ENCODE data around the gene TIMM10.

Gene TIMM10

DNA sequence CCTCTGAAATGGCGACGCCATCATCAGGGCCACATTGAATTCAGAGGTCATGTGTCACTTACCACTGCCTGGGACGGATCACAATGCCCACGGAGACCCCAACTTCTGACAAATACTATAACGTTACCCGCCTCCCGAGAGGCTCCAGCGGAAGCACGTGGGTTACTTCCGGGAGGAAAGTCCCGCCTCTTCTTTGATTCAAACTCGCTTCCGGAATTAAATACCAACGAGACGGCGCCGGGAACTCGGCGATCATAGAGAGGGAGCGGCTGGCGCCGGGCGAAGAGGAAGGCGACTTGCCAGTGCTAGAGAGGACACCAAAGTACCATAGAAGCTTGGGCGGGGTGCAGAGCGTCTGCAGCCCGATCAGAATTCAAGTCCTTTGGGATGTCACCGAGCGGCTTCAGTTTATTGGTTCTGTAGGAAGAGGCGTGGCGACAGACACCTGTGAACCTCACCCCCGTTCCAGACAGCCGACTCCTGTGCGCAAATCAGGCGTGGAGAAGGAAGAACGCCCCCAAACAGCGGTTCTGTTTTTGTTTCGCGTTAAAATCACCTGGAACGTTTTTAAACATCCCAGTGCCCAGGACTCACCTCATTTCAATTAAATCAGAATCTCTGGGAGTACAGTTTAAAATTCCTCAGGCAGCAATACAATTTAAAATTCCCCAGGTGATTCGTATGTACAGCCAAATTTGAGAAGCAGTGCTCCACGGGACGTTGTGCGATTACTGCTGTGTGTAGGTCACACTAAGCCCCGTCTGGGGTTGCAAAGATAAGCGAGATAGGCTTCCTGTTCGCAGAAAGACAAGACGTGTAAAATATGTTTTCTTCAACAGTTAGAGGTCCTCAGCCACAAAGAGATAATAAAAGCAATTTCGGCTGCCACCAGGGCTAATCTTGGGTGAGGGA, at the start of gene TIMM10:
TIMM10 (minus strand) TSS at position 159 of the 912 bp plus-strand sequence. CDS start 565 bp downstream, outside the sequence.
- peak; percentile 99 for DNase-seq

- DNase-seq = no peak
These were observed 43.5 kb upstream of the TIMM10 start for GRCh38 chr11:57574061-57574460.

DNA sequence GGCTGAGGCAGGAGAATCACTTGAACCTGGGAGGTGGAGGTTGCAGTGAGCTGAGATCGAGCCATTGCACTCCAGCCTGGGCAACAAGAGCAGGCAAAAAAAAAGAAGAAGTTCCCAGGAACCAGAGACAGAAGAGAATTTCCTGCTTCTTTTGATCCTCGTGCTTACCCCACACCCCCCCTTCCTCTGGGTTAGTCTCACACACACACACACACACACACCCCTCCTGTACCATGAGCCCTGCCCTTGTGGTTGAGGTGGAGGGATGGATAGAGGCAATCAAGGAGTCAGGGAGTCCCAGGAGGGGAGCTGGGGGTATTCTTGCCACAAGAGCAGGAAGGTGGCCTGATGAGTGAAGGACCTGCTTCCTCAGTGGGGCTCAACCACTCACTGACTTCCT, 41.1 kb upstream of the TIMM10 start:
- DNase-seq = no peak

DNA sequence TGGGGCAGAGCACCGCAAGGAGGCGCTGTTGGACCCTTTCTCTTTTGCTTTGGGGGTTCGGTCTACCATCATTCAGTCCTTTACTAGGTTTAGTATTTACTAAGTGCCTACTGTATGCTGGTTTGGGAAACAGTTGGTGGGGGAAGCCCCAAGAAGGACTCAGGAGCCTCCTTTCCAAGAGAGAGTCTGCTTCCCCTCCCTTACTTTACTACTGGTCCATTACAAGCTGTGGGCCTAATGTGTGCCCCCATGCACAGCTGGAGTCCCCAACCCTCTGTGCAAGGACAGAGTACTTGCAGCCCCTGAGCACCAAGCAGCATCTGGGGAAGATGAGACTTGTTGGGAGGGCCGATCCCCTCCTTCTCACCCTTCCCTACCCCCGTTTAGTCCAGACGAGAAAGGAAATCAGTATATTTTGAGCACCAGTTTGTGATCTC, 37.8 kb upstream of the TIMM10 start:
- peak; percentile 78 for DNase-seq

DNA sequence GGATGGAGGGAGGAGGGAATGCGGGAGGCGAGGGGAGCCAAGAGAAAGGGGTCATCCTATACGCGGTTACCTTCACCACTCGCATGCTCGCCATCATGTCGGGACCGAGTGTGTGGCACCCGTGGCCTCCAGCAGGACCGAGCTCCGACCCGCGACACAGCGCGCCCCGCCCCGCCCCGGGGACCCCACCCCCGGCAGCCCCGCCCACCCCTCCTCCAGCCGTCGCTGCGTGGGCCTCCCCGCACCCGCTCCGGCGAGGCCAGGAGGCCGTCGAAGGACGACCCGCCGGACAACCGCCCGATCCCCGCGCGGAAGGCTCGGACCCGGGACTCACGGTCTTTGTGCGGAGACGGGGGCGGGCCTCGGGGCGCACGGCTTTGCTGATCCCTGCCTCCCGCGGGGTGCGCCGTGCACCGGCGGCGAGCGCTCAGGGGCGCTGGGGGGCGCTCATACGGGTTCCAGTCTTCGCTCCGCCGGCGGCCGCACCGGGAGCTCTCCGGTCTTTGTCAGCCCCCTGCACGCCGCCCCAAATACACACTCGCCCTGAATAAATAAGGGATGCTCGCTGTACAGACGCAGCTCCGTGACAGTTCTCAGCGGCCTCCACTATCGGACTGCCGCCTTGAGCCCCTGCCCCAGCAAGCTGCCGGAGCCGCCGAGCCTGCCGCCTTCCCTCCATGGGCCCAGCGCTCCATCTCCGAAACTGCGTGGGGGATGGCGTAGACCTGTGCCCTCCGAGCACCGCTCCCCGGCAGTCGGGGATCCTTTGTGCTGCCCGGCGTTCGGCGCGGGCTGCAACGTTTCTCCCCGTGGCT, 37.2 kb upstream of the TIMM10 start, which contains the start of gene UBE2L6:
UBE2L6 (minus strand) TSS at position 158 of the 815 bp plus-strand sequence; CDS start at position 97, 61 bp downstream.
- DNase-seq = peak; percentile 61

- DNase-seq = no peak
These were observed 36.5 kb upstream of the TIMM10 start for GRCh38 chr11:57566905-57567514.

GRCh38 chr11:57566005-57566904, 35.7 kb upstream of the TIMM10 start:
- DNase-seq = peak; percentile 2

DNA sequence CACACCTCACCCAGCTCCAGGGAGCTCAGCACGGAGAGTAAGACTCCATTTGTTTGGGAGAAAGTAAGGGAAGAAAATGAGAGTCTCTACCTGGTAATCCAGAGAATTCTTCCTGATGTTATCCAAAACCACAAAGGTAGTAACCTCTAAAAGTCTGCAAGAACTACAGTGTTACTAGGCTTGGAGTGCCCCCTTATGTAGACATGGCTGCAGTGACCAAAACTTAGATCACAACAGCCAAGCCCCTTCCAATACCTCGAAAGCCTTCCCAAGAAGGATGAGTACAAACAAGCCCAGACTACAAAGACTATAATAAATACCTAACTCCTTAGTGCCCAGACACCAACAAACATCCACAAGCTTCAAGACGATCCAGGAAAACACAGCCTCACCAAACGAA, 32.0 kb upstream of the TIMM10 start:
- DNase-seq = no peak

DNA sequence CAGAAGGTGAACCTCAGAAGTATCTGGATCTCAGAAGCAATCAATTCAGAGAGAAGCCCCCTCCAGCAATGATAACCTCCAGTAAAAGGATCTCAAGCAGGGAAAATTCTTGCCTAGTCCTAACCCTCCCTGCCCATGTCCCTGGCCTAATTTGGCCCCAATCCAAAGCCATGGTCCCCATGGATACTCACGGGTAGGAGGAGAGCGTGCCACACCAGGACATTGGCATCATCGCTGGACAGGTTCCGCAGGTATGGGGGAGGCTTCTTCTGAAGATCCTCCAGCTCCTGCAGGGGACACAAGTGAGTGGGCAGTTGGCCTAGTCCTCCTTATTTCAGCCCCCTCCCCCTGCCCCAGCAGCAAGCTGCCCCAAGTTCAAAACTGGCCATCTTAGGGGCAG, 29.6 kb upstream of the TIMM10 start:
- no peak for DNase-seq

- DNase-seq = no peak
These were observed 25.5 kb upstream of the TIMM10 start for GRCh38 chr11:57556041-57556440.

- no peak for DNase-seq
These were observed 24.8 kb upstream of the TIMM10 start for GRCh38 chr11:57555393-57555792.

DNA sequence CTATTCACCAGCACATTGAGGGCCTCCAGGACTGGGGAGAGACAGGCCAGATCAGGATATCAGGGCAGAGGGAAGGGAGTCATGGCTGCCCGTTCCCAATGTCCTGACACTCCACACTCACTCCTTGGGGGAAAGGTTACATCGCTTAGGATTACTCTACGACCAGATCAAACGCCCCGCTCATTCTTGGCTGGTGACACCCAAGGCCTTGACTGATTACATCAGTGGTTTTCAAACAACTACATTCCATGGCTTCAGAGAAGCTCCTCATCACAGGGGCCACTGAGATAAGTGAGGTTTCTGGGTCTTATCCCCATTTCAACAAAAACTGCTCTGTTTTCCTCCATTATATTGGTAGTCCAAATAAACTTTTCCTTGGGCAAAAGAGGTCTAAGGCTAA, 21.9 kb upstream of the TIMM10 start:
- no peak for DNase-seq

DNA sequence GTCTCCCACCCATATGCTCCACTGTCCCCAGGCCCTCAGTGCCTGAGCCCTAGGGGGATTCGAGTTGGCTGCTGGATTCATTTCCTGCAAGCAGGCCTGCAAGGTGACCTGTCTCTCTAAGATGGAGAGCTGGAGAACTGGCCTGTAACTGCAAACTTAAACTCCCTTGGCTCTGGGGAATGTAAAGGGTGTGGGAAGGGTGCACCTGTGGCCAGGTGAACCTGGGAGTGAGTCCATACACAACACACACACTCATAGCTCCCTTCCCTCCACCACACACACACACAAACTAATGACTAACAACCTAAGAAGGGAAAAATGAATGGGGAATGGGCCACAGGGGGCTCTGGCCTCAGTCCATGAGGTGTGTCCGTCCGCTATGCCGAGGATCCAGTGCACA, 21.4 kb upstream of the TIMM10 start:
- no peak for DNase-seq

- no peak for DNase-seq
These were observed 19.4 kb upstream of the TIMM10 start for GRCh38 chr11:57549983-57550382.

DNA sequence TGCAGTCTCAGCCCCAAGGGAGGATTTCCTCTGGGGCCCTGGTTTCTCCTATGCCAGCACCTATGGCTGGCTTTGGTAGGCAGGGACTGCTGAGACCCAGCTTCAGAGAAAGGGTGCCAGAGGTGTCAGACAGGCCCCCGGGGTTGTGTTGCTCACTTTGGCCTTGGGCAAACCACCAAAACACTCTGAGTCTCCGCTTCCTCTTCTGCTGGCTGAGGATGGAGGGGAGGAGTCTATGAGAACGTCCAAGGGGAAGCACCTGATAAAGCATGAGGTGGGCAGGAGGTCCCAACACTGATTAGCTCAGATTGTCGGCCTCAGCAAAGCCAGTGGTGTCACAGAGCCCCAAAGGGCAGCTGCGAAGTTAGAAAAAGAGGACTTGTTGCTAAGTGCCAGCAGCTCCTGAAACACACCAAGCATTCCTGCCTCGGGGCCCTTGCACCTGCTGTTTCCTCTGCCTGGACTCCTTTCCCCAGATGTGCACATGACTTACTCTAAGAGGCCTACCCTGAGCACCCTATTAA, 17.4 kb upstream of the TIMM10 start:
- no peak for DNase-seq

GRCh38 chr11:57546869-57547475, 16.4 kb upstream of the TIMM10 start:
- no peak for DNase-seq

DNA sequence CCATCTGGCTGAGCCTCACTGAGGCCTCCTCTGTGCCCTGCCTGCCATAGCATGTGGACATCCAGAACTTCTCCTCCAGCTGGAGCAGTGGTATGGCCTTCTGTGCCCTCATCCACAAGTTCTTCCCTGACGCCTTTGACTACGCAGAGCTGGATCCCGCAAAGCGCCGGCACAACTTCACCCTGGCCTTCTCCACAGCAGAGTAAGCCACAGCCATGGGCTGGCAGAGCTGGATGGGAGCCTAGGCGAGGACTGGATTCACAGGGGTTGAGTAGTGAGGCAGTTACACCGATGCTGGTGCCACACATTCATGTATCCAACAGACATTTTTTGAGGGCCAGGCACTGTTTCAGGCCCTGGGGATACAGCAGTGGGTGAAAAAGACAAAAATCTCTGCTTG, 15.9 kb upstream of the TIMM10 start:
- DNase-seq = no peak

- no peak for DNase-seq
These were observed 15.3 kb upstream of the TIMM10 start for GRCh38 chr11:57545883-57546282.

- no peak for DNase-seq
These were observed 14.0 kb upstream of the TIMM10 start for GRCh38 chr11:57544566-57544965.

DNA sequence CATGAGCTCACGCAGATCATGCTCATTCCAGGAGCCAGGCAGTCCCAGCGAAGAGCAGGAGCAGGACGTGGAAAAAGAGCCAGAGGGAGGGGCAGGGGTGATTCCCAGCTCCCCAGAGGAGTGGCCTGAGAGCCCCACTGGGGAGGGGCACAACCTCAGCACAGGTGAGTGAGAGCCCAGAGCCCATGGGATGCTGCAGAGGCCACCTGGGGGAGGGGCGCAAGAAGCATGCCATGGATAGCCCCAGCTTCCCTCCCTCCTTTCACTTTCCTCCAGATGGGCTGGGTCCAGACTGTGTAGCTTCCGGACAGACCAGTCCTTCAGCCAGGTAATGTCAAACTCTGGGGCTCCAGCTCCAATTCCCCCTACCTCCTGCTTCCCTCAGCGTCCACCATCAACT, 13.0 kb upstream of the TIMM10 start:
- no peak for DNase-seq

GRCh38 chr11:57542582-57542981, 12.0 kb upstream of the TIMM10 start:
- DNase-seq = no peak
